H1 (cell line): ENCODE measurements around the gene ZNF536. TPM values are rescaled to one million over a fixed set of nuclear protein-coding genes. Genes with fewer than 3 reads are reported as not detected.

Source experiments
- CHD7 ChIP-seq: fragments of 300-600 bp; sonication (generic); IDR thresholded peaks from 2 replicates; pipeline ENCODE4 v1.7.1; 2012; ENCODE audit warnings: low read length, moderate library complexity, mild to moderate bottlenecking, inconsistent platforms; ENCODE audit not compliant: insufficient replicate concordance
- RNF2 ChIP-seq: fragments of 200-900, 300-1000 bp; sonication (generic); IDR thresholded peaks from 2 replicates; pipeline ENCODE4 v1.7.1; 2016; ENCODE audit warnings: borderline replicate concordance, low read depth, mild to moderate bottlenecking, antibody characterized with exemption, low read length; ENCODE audit not compliant: poor library complexity, severe bottlenecking; ENCODE audit errors: missing control alignments
- polyA plus RNA-seq, 7 experiments: library from polyadenylated mRNA; depleted of rRNA in 3 of 7; stranded (reverse) in 5 of 7; unstranded in 2 of 7; fragments of >200 nt in 5 of 7; fragments of 200-250 nt in 2 of 7; gene quantifications; 1 replicate in 5 of 7; 2 replicates in 1 of 7; 4 replicates in 1 of 7; pipeline versions ENCODE4 v1.2.1 to v1.2.3, GENCODE V29; 2011 to 2013; ENCODE audit warnings: missing spikeins in 2 of 7, mixed read lengths in 2 of 7
- total RNA-seq: library from RNA; stranded (reverse); fragmentation: NEBNext Ultra II Directional; extraction: Animal tissue kit (Norgen Biotek cat#: 25700); gene quantifications from 2 replicates; pipeline ENCODE4 v1.2.1, GENCODE V29; 2021

The ZNF536 gene
- total and polyA plus RNA-seq, 2 of the 8 experiments (the other 6 are each of a cell fraction or from before 2014, with no cell fraction given), result 0.09 to 0.11 TPM

- TF ChIP-seq CHD7, result no peak
- TF ChIP-seq RNF2, result no peak
- TF ChIP-seq, all 59 proteins: peak for 0
These were observed 47.5 kb downstream of the ZNF536 start (continued) for GRCh38 chr19:30419568-30420180.
